NCI-H187 treated with DMSO at 0.1 percent for 48 hours (cell line): ENCODE measurements around the gene CWF19L2.
"Not testable (repeated sequence)": the region's sequence is repeated elsewhere in the genome, so short reads cannot be mapped to it uniquely, and the experiment has no call there.

Experiments used
- DNase-seq: peaks from one replicate; lab custom pipeline; 2025; lab: John Stamatoyannopoulos, UW

Gene CWF19L2

GRCh38 chr11:107457558-107458271 is at the start of gene CWF19L2:
TSS of gene CWF19L2 (minus strand) at chr11:107457825. CDS start at chr11:107457816, 9 bp downstream.
- peak; percentile 82 for DNase-seq

GRCh38 chr11:107505647-107506225 is 48.1 kb upstream of the CWF19L2 start:
- DNase-seq: no peak

GRCh38 chr11:107504981-107505380 is 47.4 kb upstream of the CWF19L2 start:
- DNase-seq: no peak

- DNase-seq: no peak
Observed at GRCh38 chr11:107501713-107502112, 44.1 kb upstream of the CWF19L2 start.

GRCh38 chr11:107497371-107497770 is 39.7 kb upstream of the CWF19L2 start:
- DNase-seq: not testable (repeated sequence)

- DNase-seq: no peak
Observed at GRCh38 chr11:107496011-107496410, 38.4 kb upstream of the CWF19L2 start.

- no peak for DNase-seq
Observed at GRCh38 chr11:107494055-107494454, 36.4 kb upstream of the CWF19L2 start.

- DNase-seq: no peak
Observed at GRCh38 chr11:107493117-107493516, 35.5 kb upstream of the CWF19L2 start.

GRCh38 chr11:107490836-107491235 is 33.2 kb upstream of the CWF19L2 start:
- no peak for DNase-seq

- DNase-seq: no peak
Observed at GRCh38 chr11:107482234-107482633, 24.6 kb upstream of the CWF19L2 start.

GRCh38 chr11:107478922-107479321 is 21.3 kb upstream of the CWF19L2 start:
- no peak for DNase-seq

GRCh38 chr11:107477820-107478219 is 20.2 kb upstream of the CWF19L2 start:
- DNase-seq: no peak

- no peak for DNase-seq
Observed at GRCh38 chr11:107473792-107474191, 16.2 kb upstream of the CWF19L2 start.

- no peak for DNase-seq
Observed at GRCh38 chr11:107472966-107473365, 15.3 kb upstream of the CWF19L2 start.

GRCh38 chr11:107468596-107468995 is 11.0 kb upstream of the CWF19L2 start:
- DNase-seq: no peak

GRCh38 chr11:107467696-107468095 is 10.1 kb upstream of the CWF19L2 start:
- no peak for DNase-seq

GRCh38 chr11:107466275-107466866 is 8.7 kb upstream of the CWF19L2 start:
- DNase-seq: not testable (repeated sequence)

- DNase-seq: no peak
Observed at GRCh38 chr11:107457205-107457557, 444 bp downstream of the CWF19L2 start.

GRCh38 chr11:107453594-107454286 is 3.9 kb downstream of the CWF19L2 start:
- no peak for DNase-seq

- DNase-seq: no peak
Observed at GRCh38 chr11:107446822-107447431, 10.7 kb downstream of the CWF19L2 start.

- DNase-seq: no peak
Observed at GRCh38 chr11:107442715-107443215, 14.9 kb downstream of the CWF19L2 start.

GRCh38 chr11:107439586-107440167 is 17.9 kb downstream of the CWF19L2 start:
- no peak for DNase-seq
